ENCODE measurements around the gene PDCD6IP.

DNA sequence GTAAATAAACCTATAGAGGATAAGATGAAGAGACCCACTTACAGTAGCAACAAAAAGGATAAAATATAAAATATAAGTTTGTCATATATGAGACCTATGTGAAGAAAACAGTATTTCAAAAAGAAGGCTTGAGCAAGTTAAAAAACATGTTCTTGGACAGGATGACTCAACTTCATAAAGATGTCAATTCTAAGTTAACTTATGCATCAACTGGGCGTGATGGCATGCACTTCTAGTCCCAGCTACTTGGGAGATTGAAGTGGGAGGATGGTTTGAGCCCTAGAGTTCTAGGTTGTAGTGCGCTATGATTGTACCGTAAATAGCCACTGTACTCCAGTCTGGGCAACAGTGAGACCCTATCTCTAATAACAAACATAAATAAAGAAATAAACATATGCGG, 59.7 kb downstream of the PDCD6IP start:
- TF ChIP-seq EZH2 (IDR thresholded peaks at IDR 0.05): no peak
- TF ChIP-seq POLR2AphosphoS5 (IDR thresholded peaks at IDR 0.05; ENCODE audit: borderline replicate concordance, low read depth, low read length): no peak
